Esophagus muscularis mucosa (tissue), 3 donors: ENCODE data around the gene LCE3A.

Source experiments
- CTCF ChIP-seq, 3 experiments: fragments of 200-600 bp in 2 of 3; fragments of 450-650 bp in 1 of 3; sonication (generic) in 2 of 3; IDR thresholded peaks; one replicate each; pipeline ENCODE4 v1.5.1; 2017 to 2019; ENCODE audit warnings: antibody characterized with exemption in 3 of 3, mild to moderate bottlenecking in 2 of 3, moderate library complexity in 1 of 3
- POLR2A ChIP-seq: fragments of 450-650 bp; IDR thresholded peaks from one replicate; pipeline ENCODE4 v1.6.1; 2017; ENCODE audit warnings: antibody characterized with exemption, moderate library complexity, mild to moderate bottlenecking, low read depth
- POLR2AphosphoS5 ChIP-seq, 2 donors: sonication (generic); formaldehyde crosslinking; IDR thresholded peaks; one replicate each; pipeline ENCODE4 v1.6.1; 2017; ENCODE audit warnings: antibody characterized with exemption in 2 of 2

- TF ChIP-seq CTCF (IDR thresholded peaks at IDR 0.05) (no peak), POLR2AphosphoS5 (IDR thresholded peaks at IDR 0.05) (no peak), POLR2A (no peak)
Observed at GRCh38 chr1:152646656-152647055, 23.8 kb upstream of the LCE3A start.
